Esophagus muscularis mucosa (tissue), 4 donors: ENCODE results near the gene NTF4.

Experiments used
- CTCF ChIP-seq, 3 experiments: fragments of 200-600 bp in 2 of 3; fragments of 450-650 bp in 1 of 3; sonication (generic) in 2 of 3; IDR thresholded peaks; one replicate each; pipeline ENCODE4 v1.5.1; 2017 to 2019; ENCODE audit warnings: antibody characterized with exemption in 3 of 3, mild to moderate bottlenecking in 2 of 3, moderate library complexity in 1 of 3
- EP300 ChIP-seq: sonication (generic); formaldehyde crosslinking; IDR thresholded peaks from one replicate; pipeline ENCODE4 v1.6.1; 2017; ENCODE audit warnings: antibody characterized with exemption
- POLR2AphosphoS5 ChIP-seq, 2 donors: sonication (generic); formaldehyde crosslinking; IDR thresholded peaks; one replicate each; pipeline ENCODE4 v1.6.1; 2017; ENCODE audit warnings: antibody characterized with exemption in 2 of 2

GRCh38 chr19:49017666-49018351, 46.8 kb downstream of the NTF4 start:
- TF ChIP-seq EP300, result no peak
- peak; percentile 22 to 59 (median 23) for TF ChIP-seq CTCF (IDR thresholded peaks at IDR 0.05)
- TF ChIP-seq POLR2AphosphoS5 (IDR thresholded peaks at IDR 0.05), result no peak
